Osteocyte (in vitro differentiated cells): ENCODE measurements around the gene BNC2. TPM values are rescaled to one million over a fixed set of nuclear protein-coding genes. Genes with fewer than 3 reads are reported as not detected.

ENCODE experiments used
- DNase-seq: peaks from one replicate; pipeline ENCODE4 v3.0.0; 2021; ENCODE audit warnings: mixed read lengths; ENCODE audit not compliant: unreplicated experiment; ENCODE audit errors: extremely low spot score
- H3K27ac Mint-ChIP-seq: one replicate; pipeline ENCODE4 v1.8.0; 2021; ENCODE audit warnings: mild to moderate bottlenecking, mixed read lengths; ENCODE audit not compliant: unreplicated experiment
- H3K27me3 Mint-ChIP-seq: one replicate; pipeline ENCODE4 v1.8.0; 2021; ENCODE audit warnings: mixed read lengths; ENCODE audit not compliant: unreplicated experiment
- H3K36me3 Mint-ChIP-seq: one replicate; pipeline ENCODE4 v1.8.0; 2021; ENCODE audit warnings: mixed read lengths; ENCODE audit not compliant: unreplicated experiment
- H3K4me1 Mint-ChIP-seq: one replicate; pipeline ENCODE4 v1.8.0; 2021; ENCODE audit warnings: mixed read lengths; ENCODE audit not compliant: unreplicated experiment
- H3K4me3 Mint-ChIP-seq: one replicate; pipeline ENCODE4 v1.8.0; 2021; ENCODE audit warnings: mild to moderate bottlenecking, moderate library complexity, mixed read lengths; ENCODE audit not compliant: unreplicated experiment
- H3K9me3 Mint-ChIP-seq: one replicate; pipeline ENCODE4 v1.8.0; 2021; ENCODE audit warnings: mixed read lengths; ENCODE audit not compliant: unreplicated experiment
- total RNA-seq: library from RNA; stranded (reverse); gene quantifications from 2 replicates; pipeline ENCODE4 v1.2.1, GENCODE V29; 2021
- TF ChIP-seq, protein P1 (sequence below): fragments of 200-600 bp; sonication (generic); IDR thresholded peaks from 2 replicates; pipeline ENCODE4 v1.5.0; 2021; ENCODE audit warnings: antibody characterized with exemption, mild to moderate bottlenecking, moderate library complexity

BNC2 gene
- total RNA-seq, 1 donor from 2014 or later, result 66.5 TPM

DNA sequence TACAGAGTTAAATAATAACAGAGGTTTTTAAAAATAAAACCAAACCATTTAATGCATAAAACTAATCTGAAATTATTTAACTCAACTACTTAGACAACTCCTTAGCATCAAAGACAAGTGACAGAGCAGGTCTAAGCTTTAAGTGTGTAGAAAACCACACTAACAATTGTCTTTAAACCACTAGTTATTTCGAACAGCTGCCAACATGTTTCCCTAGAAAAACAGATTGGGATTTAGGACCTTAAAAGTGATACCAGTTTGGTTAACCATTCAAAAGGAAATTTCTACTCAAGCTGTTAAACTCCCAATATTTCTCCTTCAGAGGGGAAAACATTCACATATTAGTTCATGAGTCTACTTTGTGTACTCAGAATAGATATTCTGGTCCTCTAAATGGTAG, 208.7 kb downstream of the BNC2 start:
- H3K27ac Mint-ChIP-seq, result no peak overlapping the region

DNA sequence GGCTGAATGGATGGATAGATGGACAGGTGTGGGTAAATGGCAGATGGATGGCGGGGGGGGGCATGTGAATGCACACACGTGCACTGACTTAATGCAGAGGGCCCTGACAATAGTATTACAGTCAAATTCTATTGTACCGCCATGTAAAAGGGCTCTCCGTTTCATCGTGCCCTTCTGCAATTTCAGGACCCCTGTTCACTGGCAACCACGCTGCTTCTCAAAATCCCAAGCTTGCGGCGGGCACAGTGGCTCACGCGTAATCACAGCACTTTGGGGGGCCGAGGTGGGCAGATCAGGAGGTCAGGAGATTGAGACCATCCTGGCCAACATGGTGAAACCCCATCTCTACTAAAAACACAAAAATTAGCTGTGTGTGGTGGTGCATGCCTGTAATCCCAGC, 211.4 kb downstream of the BNC2 start:
- Mint-ChIP-seq H3K27ac (no peak overlapping the region), H3K9me3 (no peaks in the 10 kb centered on the region), H3K4me3 (no peak overlapping the region), H3K36me3 (peaks cover 9% of the 10 kb centered on the region), H3K4me1 (peaks cover 33% of the 10 kb centered on the region), H3K27me3 (no peaks in the 10 kb centered on the region)
- DNase-seq, result no peak
- TF ChIP-seq, protein P1, sequence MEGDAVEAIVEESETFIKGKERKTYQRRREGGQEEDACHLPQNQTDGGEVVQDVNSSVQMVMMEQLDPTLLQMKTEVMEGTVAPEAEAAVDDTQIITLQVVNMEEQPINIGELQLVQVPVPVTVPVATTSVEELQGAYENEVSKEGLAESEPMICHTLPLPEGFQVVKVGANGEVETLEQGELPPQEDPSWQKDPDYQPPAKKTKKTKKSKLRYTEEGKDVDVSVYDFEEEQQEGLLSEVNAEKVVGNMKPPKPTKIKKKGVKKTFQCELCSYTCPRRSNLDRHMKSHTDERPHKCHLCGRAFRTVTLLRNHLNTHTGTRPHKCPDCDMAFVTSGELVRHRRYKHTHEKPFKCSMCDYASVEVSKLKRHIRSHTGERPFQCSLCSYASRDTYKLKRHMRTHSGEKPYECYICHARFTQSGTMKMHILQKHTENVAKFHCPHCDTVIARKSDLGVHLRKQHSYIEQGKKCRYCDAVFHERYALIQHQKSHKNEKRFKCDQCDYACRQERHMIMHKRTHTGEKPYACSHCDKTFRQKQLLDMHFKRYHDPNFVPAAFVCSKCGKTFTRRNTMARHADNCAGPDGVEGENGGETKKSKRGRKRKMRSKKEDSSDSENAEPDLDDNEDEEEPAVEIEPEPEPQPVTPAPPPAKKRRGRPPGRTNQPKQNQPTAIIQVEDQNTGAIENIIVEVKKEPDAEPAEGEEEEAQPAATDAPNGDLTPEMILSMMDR, result no peak

More for the DNA sequence above, 208.7 kb downstream of the BNC2 start:
- Mint-ChIP-seq H3K4me1 (peaks cover 25% of the 10 kb centered on the region), H3K27me3 (no peaks in the 10 kb centered on the region), H3K36me3 (peaks cover 6% of the 10 kb centered on the region), H3K9me3 (no peaks in the 10 kb centered on the region), H3K4me3 (no peak overlapping the region)
- DNase-seq, result no peak
- TF ChIP-seq, protein P1, result no peak

DNA sequence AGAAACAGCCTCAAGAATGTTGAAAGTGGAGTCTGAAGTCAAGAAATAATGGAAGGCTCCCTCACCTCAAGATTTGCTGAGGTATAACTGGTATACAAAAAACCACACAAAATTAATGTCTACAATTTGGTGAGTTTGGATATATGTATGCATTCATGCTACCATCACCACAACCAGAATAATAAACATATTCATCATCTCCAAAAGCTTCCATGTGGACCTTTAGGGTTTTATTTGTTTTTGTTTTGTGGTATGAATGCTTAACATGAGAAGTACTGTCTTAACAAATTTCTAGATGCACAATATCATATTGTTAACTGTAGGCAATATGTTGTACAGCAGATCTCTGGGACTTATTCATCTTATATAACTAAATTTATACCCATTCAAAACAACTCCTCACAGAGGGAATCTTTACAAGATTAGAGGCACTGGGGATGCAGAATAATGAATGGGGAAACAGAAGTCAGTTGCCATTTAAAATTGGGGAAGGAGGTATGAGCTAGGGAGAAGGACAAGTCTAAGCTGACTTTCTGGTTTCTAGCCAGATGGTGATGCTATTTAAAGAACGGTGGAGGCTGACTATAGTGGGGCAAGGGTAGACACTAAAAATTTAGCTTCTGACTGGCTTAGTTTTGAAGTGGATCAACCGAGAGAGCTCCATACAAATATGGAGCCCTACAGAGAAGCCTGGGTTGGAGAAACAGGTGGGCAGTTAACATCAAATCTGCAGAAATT, 213.9 kb downstream of the BNC2 start:
- no peaks in the 10 kb centered on the region for H3K27me3 Mint-ChIP-seq
- TF ChIP-seq, protein P1, result no peak
- H3K27ac Mint-ChIP-seq, result peak overlapping the region; percentile 9
- H3K9me3 Mint-ChIP-seq, result no peaks in the 10 kb centered on the region
- H3K4me1 Mint-ChIP-seq, result peaks cover 58% of the 10 kb centered on the region
- no peak overlapping the region for H3K4me3 Mint-ChIP-seq
- peaks cover 10% of the 10 kb centered on the region for H3K36me3 Mint-ChIP-seq
- DNase-seq, result no peak

DNA sequence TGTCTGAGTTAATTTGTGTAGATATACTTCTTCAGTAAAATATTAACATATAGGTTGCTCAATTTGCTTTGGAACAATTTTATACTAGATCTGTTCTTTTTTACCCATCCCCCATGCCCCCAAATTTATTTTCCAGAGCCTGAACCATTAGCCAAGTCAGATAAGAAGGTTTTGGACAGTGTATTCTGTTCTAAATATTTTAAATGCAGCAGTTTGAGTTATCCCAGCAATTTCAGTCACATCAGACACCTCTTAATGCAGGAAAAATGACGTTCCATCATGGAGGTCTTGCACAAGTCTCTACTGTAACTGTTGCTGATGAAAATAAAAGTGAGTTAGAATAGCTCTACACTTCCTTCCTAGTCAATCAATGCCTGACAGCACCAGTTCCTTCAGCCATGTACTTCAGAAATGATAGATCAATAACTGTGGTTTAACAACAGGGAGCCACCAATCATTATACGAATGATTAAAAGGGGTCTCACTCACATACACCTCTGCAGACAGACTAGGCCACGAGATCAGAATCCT, 215.8 kb downstream of the BNC2 start:
- peaks cover 61% of the 10 kb centered on the region for H3K4me1 Mint-ChIP-seq
- H3K27ac Mint-ChIP-seq, result no peak overlapping the region
- TF ChIP-seq, protein P1, result no peak
- no peaks in the 10 kb centered on the region for H3K27me3 Mint-ChIP-seq
- no peak for DNase-seq
- no peak overlapping the region for H3K4me3 Mint-ChIP-seq
- H3K36me3 Mint-ChIP-seq, result peaks cover 6% of the 10 kb centered on the region
- no peaks in the 10 kb centered on the region for H3K9me3 Mint-ChIP-seq

DNA sequence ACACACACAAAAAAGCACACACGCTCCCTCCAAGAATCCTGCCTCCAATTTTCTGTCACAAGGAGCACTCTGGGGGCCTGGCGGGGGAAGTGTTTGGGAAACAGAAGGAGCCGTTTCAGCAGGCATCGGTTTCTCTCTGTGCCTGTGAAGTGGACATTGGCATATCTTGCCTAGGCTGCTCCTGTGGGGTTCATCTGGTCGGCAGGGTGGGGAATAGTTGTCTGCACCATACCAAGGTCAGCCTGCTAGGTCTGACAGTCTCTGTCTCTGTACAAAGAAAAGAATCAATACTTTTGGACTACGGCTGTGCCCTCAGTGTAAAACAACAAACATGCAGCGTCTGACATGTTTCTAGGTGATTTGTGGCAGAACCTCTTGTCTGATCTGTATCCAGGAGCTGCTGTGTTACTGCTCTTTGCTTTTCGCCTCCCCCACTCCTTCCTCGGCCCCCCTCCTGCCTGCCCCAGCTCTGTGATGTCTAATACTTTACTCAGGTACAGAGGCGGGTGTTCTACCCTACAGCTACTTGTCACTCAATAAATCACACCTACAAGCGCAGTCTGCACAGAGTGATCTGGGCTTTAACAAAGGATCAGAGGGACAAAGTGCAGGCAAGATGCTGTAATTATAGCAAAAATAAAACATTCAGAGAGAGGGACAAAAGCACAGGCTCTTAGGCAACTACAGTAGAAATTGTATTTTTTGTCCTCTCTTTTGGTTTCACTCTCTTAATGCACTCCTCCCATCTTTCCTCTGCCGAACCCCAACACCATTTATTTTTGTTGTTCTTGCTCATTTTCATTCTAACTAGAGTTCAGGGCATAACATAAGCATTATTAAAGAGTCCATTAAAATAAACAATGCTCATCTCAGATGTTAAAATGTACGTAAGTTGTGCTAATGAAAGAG, 216.7 kb downstream of the BNC2 start:
- Mint-ChIP-seq H3K27me3 (no peaks in the 10 kb centered on the region), H3K27ac (peak overlapping the region; percentile 81), H3K9me3 (no peaks in the 10 kb centered on the region), H3K4me3 (peak overlapping the region; percentile 50), H3K4me1 (peaks cover 57% of the 10 kb centered on the region), H3K36me3 (peaks cover 8% of the 10 kb centered on the region)
- TF ChIP-seq, protein P1, result no peak
- DNase-seq, result no peak
